ENCODE measurements around the gene KDM2B.

Gene KDM2B

GRCh38 chr12:121580959-121581685, at the start of gene KDM2B:
KDM2B (minus strand) TSS chr12:121581023; CDS start chr12:121580911, 112 bp downstream.
- Histone ChIP-seq H3K4me3 (ENCODE audit: low read length) (peak within 1 kb of the TSS; percentile 79), H3K79me2 (ENCODE audit: low read length) (peaks cover 82% of the 10 kb centered on the region), H3K9me3 (ENCODE audit: insufficient read depth, low read length) (no peaks in the 10 kb centered on the region), H2AFZ (ENCODE audit: low read depth, low read length) (no peak within 1 kb of the TSS), H3K9ac (ENCODE audit: low read length) (peak within 1 kb of the TSS; percentile 87), H3K4me2 (ENCODE audit: low read length) (peak within 1 kb of the TSS; percentile 96), H3K27ac (ENCODE audit: low read length) (peak within 1 kb of the TSS; percentile 84), H3K27me3 (ENCODE audit: low read depth, low read length) (no peaks in the 10 kb centered on the region), H3K36me3 (replicated peaks; ENCODE audit: low read depth, low read length) (peaks cover 33% of the 10 kb centered on the region), H3K4me1 (ENCODE audit: low read length) (peaks cover 32% of the 10 kb centered on the region), H4K20me1 (ENCODE audit: insufficient read depth, low read length) (no peaks in the 10 kb centered on the region)
- TF ChIP-seq EZH2phosphoT487 (IDR thresholded peaks at IDR 0.05; ENCODE audit: low read depth) (no peak), CTCF (IDR thresholded peaks at IDR 0.05; ENCODE audit: low read depth, low read length) (peak; percentile 25)

- Histone ChIP-seq H3K9me3 (ENCODE audit: insufficient read depth, low read length) (no peaks in the 10 kb centered on the region), H3K27me3 (ENCODE audit: low read depth, low read length) (no peaks in the 10 kb centered on the region), H3K27ac (ENCODE audit: low read length) (peak overlapping the region; percentile 78), H3K4me1 (ENCODE audit: low read length) (peaks cover 36% of the 10 kb centered on the region), H3K9ac (ENCODE audit: low read length) (peak overlapping the region; percentile 88), H3K4me3 (ENCODE audit: low read length) (peak overlapping the region; percentile 96), H2AFZ (ENCODE audit: low read depth, low read length) (no peak overlapping the region), H3K79me2 (ENCODE audit: low read length) (peaks cover 71% of the 10 kb centered on the region), H3K36me3 (replicated peaks; ENCODE audit: low read depth, low read length) (peaks cover 33% of the 10 kb centered on the region), H4K20me1 (ENCODE audit: insufficient read depth, low read length) (peaks cover 38% of the 10 kb centered on the region), H3K4me2 (ENCODE audit: low read length) (peak overlapping the region; percentile 99)
- TF ChIP-seq EZH2phosphoT487 (IDR thresholded peaks at IDR 0.05; ENCODE audit: low read depth) (no peak), CTCF (IDR thresholded peaks at IDR 0.05; ENCODE audit: low read depth, low read length) (no peak)
Measured at GRCh38 chr12:121628536-121628935, 47.7 kb upstream of the KDM2B start.

GRCh38 chr12:121628037-121628436, 47.2 kb upstream of the KDM2B start:
- peaks cover 67% of the 10 kb centered on the region for H3K79me2 ChIP-seq (ENCODE audit: low read length)
- H3K4me1 ChIP-seq (ENCODE audit: low read length), result peaks cover 36% of the 10 kb centered on the region
- H2AFZ ChIP-seq (ENCODE audit: low read depth, low read length), result no peak overlapping the region
- peaks cover 35% of the 10 kb centered on the region for H4K20me1 ChIP-seq (ENCODE audit: insufficient read depth, low read length)
- no peak for TF ChIP-seq EZH2phosphoT487 (IDR thresholded peaks at IDR 0.05; ENCODE audit: low read depth)
- no peak for TF ChIP-seq CTCF (IDR thresholded peaks at IDR 0.05; ENCODE audit: low read depth, low read length)
- H3K36me3 ChIP-seq (replicated peaks; ENCODE audit: low read depth, low read length), result peaks cover 33% of the 10 kb centered on the region
- peak overlapping the region; percentile 99 for H3K4me2 ChIP-seq (ENCODE audit: low read length)
- H3K4me3 ChIP-seq (ENCODE audit: low read length), result peak overlapping the region; percentile 96
- H3K9ac ChIP-seq (ENCODE audit: low read length), result peak overlapping the region; percentile 88
- H3K27me3 ChIP-seq (ENCODE audit: low read depth, low read length), result no peaks in the 10 kb centered on the region
- H3K9me3 ChIP-seq (ENCODE audit: insufficient read depth, low read length), result no peaks in the 10 kb centered on the region
- peak overlapping the region; percentile 78 for H3K27ac ChIP-seq (ENCODE audit: low read length)

GRCh38 chr12:121626853-121627640, 46.2 kb upstream of the KDM2B start:
- H3K4me1 ChIP-seq (ENCODE audit: low read length), result peaks cover 36% of the 10 kb centered on the region
- peak overlapping the region; percentile 78 for H3K27ac ChIP-seq (ENCODE audit: low read length)
- TF ChIP-seq EZH2phosphoT487 (IDR thresholded peaks at IDR 0.05; ENCODE audit: low read depth), result no peak
- TF ChIP-seq CTCF (IDR thresholded peaks at IDR 0.05; ENCODE audit: low read depth, low read length), result peak; percentile 19; the same call in 1 of the 2 replicates
- H2AFZ ChIP-seq (ENCODE audit: low read depth, low read length), result 0 out of 2 replicates have a peak overlapping the region, but pooled peaks have one; percentile 34
- peak overlapping the region; percentile 99 for H3K4me2 ChIP-seq (ENCODE audit: low read length)
- H3K79me2 ChIP-seq (ENCODE audit: low read length), result peaks cover 57% of the 10 kb centered on the region
- H3K27me3 ChIP-seq (ENCODE audit: low read depth, low read length), result no peaks in the 10 kb centered on the region
- no peaks in the 10 kb centered on the region for H3K9me3 ChIP-seq (ENCODE audit: insufficient read depth, low read length)
- H3K4me3 ChIP-seq (ENCODE audit: low read length), result peak overlapping the region; percentile 96
- peaks cover 25% of the 10 kb centered on the region for H4K20me1 ChIP-seq (ENCODE audit: insufficient read depth, low read length)
- H3K36me3 ChIP-seq (replicated peaks; ENCODE audit: low read depth, low read length), result peaks cover 28% of the 10 kb centered on the region
- H3K9ac ChIP-seq (ENCODE audit: low read length), result peak overlapping the region; percentile 88

Data from OCI-LY3 (cell line).